Measurements from ENCODE around the gene HDLBP.

Gene HDLBP

GRCh38 chr2:241291977-241292376, 23.5 kb downstream of the HDLBP start:
- no CpG with 5 or more reads among the region's 6 CpGs for WGBS, 2 donors (ENCODE audit: extremely low coverage in 2 of 2, insufficient read length in 2 of 2, insufficient replicate concordance in 1 of 2)
- Histone ChIP-seq H3K27ac (replicated peaks; ENCODE audit: low read length) (no peak overlapping the region), H2AK5ac (ENCODE audit: low read depth, low read length) (no peak overlapping the region), H2BK15ac (ENCODE audit: low read length) (no peak overlapping the region), H2BK12ac (ENCODE audit: low read length) (no peak overlapping the region), H4K8ac (ENCODE audit: low read depth, low read length) (no peak overlapping the region), H4K91ac (ENCODE audit: low read depth, low read length, poor library complexity) (no peak overlapping the region), H2AFZ (ENCODE audit: low read length) (no peak overlapping the region), H3K36me3 (replicated peaks in 1 of 2; ENCODE audit: control insufficient read depth in 2 of 2, insufficient read depth in 2 of 2, low read length in 2 of 2) (peaks cover 0 to 15% of the 10 kb centered on the region in 2 donors), H3K4me3 (ENCODE audit: low read length in 2 of 2) (no peak overlapping the region), H3K23ac (ENCODE audit: low read depth, low read length, poor library complexity) (no peak overlapping the region), H3K14ac (ENCODE audit: low read length) (no peak overlapping the region), H3K27me3 (ENCODE audit: control insufficient read depth in 3 of 3, insufficient read depth in 3 of 3, low read depth in 1 of 3, low read length in 3 of 3) (no peaks in the 10 kb centered on the region), H3K9me3 (replicated peaks in 1 of 2; ENCODE audit: control insufficient read depth in 2 of 2, insufficient read depth in 1 of 2, low read depth in 1 of 2, low read length in 2 of 2) (peaks cover under 1 to 4% of the 10 kb centered on the region in 2 donors), H3K79me1 (ENCODE audit: low read depth, low read length) (peaks cover 8% of the 10 kb centered on the region), H3K4me2 (ENCODE audit: insufficient read depth, low read length, poor library complexity, severe bottlenecking) (no peak overlapping the region), H3K9ac (ENCODE audit: low read depth, low read length, poor library complexity) (no peak overlapping the region), H3K18ac (ENCODE audit: low read length) (no peak overlapping the region), H3K4me1 (ENCODE audit: control insufficient read depth in 2 of 2, insufficient read depth in 1 of 2, low read depth in 1 of 2, low read length in 2 of 2) (no peaks in the 10 kb centered on the region), H2BK120ac (ENCODE audit: low read depth, low read length) (no peak overlapping the region), H3K4ac (ENCODE audit: low read length) (no peak overlapping the region), H2BK5ac (ENCODE audit: low read length) (no peak overlapping the region)
- DNase-seq (ENCODE audit: low spot score) = no peak

DNA sequence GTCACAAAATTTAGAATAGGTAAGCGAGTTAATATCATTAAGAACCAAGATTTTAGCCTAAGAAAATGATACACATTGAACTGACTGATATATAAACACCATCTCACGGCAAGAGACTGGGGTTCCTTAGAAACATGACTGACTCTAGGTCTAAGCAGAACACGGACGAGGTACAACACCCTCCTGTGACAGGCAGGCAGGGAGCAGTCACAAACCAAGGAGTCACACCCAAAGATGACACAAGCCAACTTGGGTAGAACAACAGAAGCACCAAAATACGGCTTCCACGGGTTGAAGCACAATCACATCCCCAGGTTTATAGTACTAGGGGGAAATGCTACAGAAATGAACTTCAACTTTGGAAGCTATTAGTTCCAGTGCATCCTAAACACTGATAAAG, 24.3 kb downstream of the HDLBP start:
- peaks cover 0 to 8% of the 10 kb centered on the region in 2 donors for H3K36me3 ChIP-seq (replicated peaks in 1 of 2; ENCODE audit: control insufficient read depth in 2 of 2, insufficient read depth in 2 of 2, low read length in 2 of 2)

DNA sequence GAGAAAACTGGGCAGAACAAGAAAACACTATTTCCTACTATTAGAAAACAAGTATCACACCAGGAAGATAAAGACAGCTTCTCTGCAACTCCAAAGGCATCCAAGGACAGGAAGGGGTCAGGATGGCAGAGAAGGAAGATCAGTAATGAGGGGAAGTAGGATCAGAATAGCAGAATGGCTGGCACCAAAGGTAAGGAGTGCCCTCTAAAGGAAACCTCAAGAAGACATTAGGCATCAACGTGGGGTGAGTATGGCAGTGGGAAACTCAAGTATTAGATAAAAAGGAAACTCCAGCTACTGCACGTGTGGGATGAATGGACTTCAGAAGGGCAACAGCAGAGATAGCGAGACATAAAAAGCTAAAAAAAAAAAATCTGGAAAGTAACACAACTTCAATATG, 25.9 kb downstream of the HDLBP start:
- Histone ChIP-seq H2BK5ac (ENCODE audit: low read length) (no peak overlapping the region), H2AK5ac (ENCODE audit: low read depth, low read length) (no peak overlapping the region), H3K23ac (ENCODE audit: low read depth, low read length, poor library complexity) (no peak overlapping the region), H4K91ac (ENCODE audit: low read depth, low read length, poor library complexity) (no peak overlapping the region), H3K4me3 (ENCODE audit: low read length in 2 of 2) (no peak overlapping the region), H2BK120ac (ENCODE audit: low read depth, low read length) (no peak overlapping the region), H4K8ac (ENCODE audit: low read depth, low read length) (no peak overlapping the region), H3K36me3 (replicated peaks in 1 of 2; ENCODE audit: control insufficient read depth in 2 of 2, insufficient read depth in 2 of 2, low read length in 2 of 2) (peaks cover 0 to 8% of the 10 kb centered on the region in 2 donors), H3K4me1 (ENCODE audit: control insufficient read depth in 2 of 2, insufficient read depth in 1 of 2, low read depth in 1 of 2, low read length in 2 of 2) (no peaks in the 10 kb centered on the region), H2AFZ (ENCODE audit: low read length) (no peak overlapping the region), H3K9ac (ENCODE audit: low read depth, low read length, poor library complexity) (no peak overlapping the region), H3K18ac (ENCODE audit: low read length) (no peak overlapping the region), H3K14ac (ENCODE audit: low read length) (no peak overlapping the region), H2BK15ac (ENCODE audit: low read length) (no peak overlapping the region), H2BK12ac (ENCODE audit: low read length) (no peak overlapping the region), H3K4me2 (ENCODE audit: insufficient read depth, low read length, poor library complexity, severe bottlenecking) (no peak overlapping the region), H3K9me3 (replicated peaks in 1 of 2; ENCODE audit: control insufficient read depth in 2 of 2, insufficient read depth in 1 of 2, low read depth in 1 of 2, low read length in 2 of 2) (no peaks in the 10 kb centered on the region), H3K27ac (replicated peaks; ENCODE audit: low read length) (no peak overlapping the region), H3K27me3 (ENCODE audit: control insufficient read depth in 3 of 3, insufficient read depth in 3 of 3, low read depth in 1 of 3, low read length in 3 of 3) (no peaks in the 10 kb centered on the region), H3K4ac (ENCODE audit: low read length) (no peak overlapping the region), H3K79me1 (ENCODE audit: low read depth, low read length) (peaks cover 8% of the 10 kb centered on the region)
- no CpG with 5 or more reads among the region's 3 CpGs for WGBS, 2 donors (ENCODE audit: extremely low coverage in 2 of 2, insufficient read length in 2 of 2, insufficient replicate concordance in 1 of 2)
- no peak for DNase-seq (ENCODE audit: low spot score)

More for the DNA sequence above, 24.3 kb downstream of the HDLBP start:
- H2BK15ac ChIP-seq (ENCODE audit: low read length) = no peak overlapping the region
- H3K27ac ChIP-seq (replicated peaks; ENCODE audit: low read length) = no peak overlapping the region
- H3K79me1 ChIP-seq (ENCODE audit: low read depth, low read length) = peaks cover 8% of the 10 kb centered on the region
- H3K9me3 ChIP-seq (replicated peaks in 1 of 2; ENCODE audit: control insufficient read depth in 2 of 2, insufficient read depth in 1 of 2, low read depth in 1 of 2, low read length in 2 of 2) = no peaks in the 10 kb centered on the region
- H3K9ac ChIP-seq (ENCODE audit: low read depth, low read length, poor library complexity) = no peak overlapping the region
- H3K23ac ChIP-seq (ENCODE audit: low read depth, low read length, poor library complexity) = no peak overlapping the region
- H2BK120ac ChIP-seq (ENCODE audit: low read depth, low read length) = no peak overlapping the region
- no peak overlapping the region for H4K91ac ChIP-seq (ENCODE audit: low read depth, low read length, poor library complexity)
- no peak overlapping the region for H2AFZ ChIP-seq (ENCODE audit: low read length)
- H3K14ac ChIP-seq (ENCODE audit: low read length) = no peak overlapping the region
- DNase-seq (ENCODE audit: low spot score) = no peak
- no CpG with 5 or more reads among the region's 6 CpGs for WGBS, 2 donors (ENCODE audit: extremely low coverage in 2 of 2, insufficient read length in 2 of 2, insufficient replicate concordance in 1 of 2)
- no peak overlapping the region for H4K8ac ChIP-seq (ENCODE audit: low read depth, low read length)
- no peak overlapping the region for H3K4me2 ChIP-seq (ENCODE audit: insufficient read depth, low read length, poor library complexity, severe bottlenecking)
- H3K18ac ChIP-seq (ENCODE audit: low read length) = no peak overlapping the region
- no peak overlapping the region for H3K4ac ChIP-seq (ENCODE audit: low read length)
- no peak overlapping the region for H2BK5ac ChIP-seq (ENCODE audit: low read length)
- H2AK5ac ChIP-seq (ENCODE audit: low read depth, low read length) = no peak overlapping the region
- no peak overlapping the region for H2BK12ac ChIP-seq (ENCODE audit: low read length)
- H3K27me3 ChIP-seq (ENCODE audit: control insufficient read depth in 3 of 3, insufficient read depth in 3 of 3, low read depth in 1 of 3, low read length in 3 of 3) = no peaks in the 10 kb centered on the region
- H3K4me1 ChIP-seq (ENCODE audit: control insufficient read depth in 2 of 2, insufficient read depth in 1 of 2, low read depth in 1 of 2, low read length in 2 of 2) = no peaks in the 10 kb centered on the region
- H3K4me3 ChIP-seq (ENCODE audit: low read length in 2 of 2) = no peak overlapping the region

GRCh38 chr2:241289053-241289452, 26.4 kb downstream of the HDLBP start:
- no peak overlapping the region for H2BK15ac ChIP-seq (ENCODE audit: low read length)
- H2BK12ac ChIP-seq (ENCODE audit: low read length) = no peak overlapping the region
- no peak overlapping the region for H2BK5ac ChIP-seq (ENCODE audit: low read length)
- H3K36me3 ChIP-seq (replicated peaks in 1 of 2; ENCODE audit: control insufficient read depth in 2 of 2, insufficient read depth in 2 of 2, low read length in 2 of 2) = peaks cover 0 to 8% of the 10 kb centered on the region in 2 donors
- H3K14ac ChIP-seq (ENCODE audit: low read length) = no peak overlapping the region
- no peaks in the 10 kb centered on the region for H3K9me3 ChIP-seq (replicated peaks in 1 of 2; ENCODE audit: control insufficient read depth in 2 of 2, insufficient read depth in 1 of 2, low read depth in 1 of 2, low read length in 2 of 2)
- no peak overlapping the region for H3K23ac ChIP-seq (ENCODE audit: low read depth, low read length, poor library complexity)
- no peaks in the 10 kb centered on the region for H3K4me1 ChIP-seq (ENCODE audit: control insufficient read depth in 2 of 2, insufficient read depth in 1 of 2, low read depth in 1 of 2, low read length in 2 of 2)
- no peak overlapping the region for H4K91ac ChIP-seq (ENCODE audit: low read depth, low read length, poor library complexity)
- DNase-seq (ENCODE audit: low spot score) = no peak
- H2AK5ac ChIP-seq (ENCODE audit: low read depth, low read length) = no peak overlapping the region
- H3K18ac ChIP-seq (ENCODE audit: low read length) = no peak overlapping the region
- H3K27ac ChIP-seq (replicated peaks; ENCODE audit: low read length) = no peak overlapping the region
- no peak overlapping the region for H3K4me2 ChIP-seq (ENCODE audit: insufficient read depth, low read length, poor library complexity, severe bottlenecking)
- no peak overlapping the region for H3K4ac ChIP-seq (ENCODE audit: low read length)
- H3K9ac ChIP-seq (ENCODE audit: low read depth, low read length, poor library complexity) = no peak overlapping the region
- H2AFZ ChIP-seq (ENCODE audit: low read length) = no peak overlapping the region
- no peaks in the 10 kb centered on the region for H3K27me3 ChIP-seq (ENCODE audit: control insufficient read depth in 3 of 3, insufficient read depth in 3 of 3, low read depth in 1 of 3, low read length in 3 of 3)
- peaks cover 8% of the 10 kb centered on the region for H3K79me1 ChIP-seq (ENCODE audit: low read depth, low read length)
- H2BK120ac ChIP-seq (ENCODE audit: low read depth, low read length) = no peak overlapping the region
- WGBS, 2 donors (ENCODE audit: extremely low coverage in 2 of 2, insufficient read length in 2 of 2, insufficient replicate concordance in 1 of 2) = no CpG with 5 or more reads among the region's 4 CpGs
- no peak overlapping the region for H3K4me3 ChIP-seq (ENCODE audit: low read length in 2 of 2)
- H4K8ac ChIP-seq (ENCODE audit: low read depth, low read length) = no peak overlapping the region
